Right lobe of liver (tissue), 6 donors: ENCODE data around the gene CDH23. TPM values are rescaled to one million over a fixed set of nuclear protein-coding genes. Genes with fewer than 3 reads are reported as not detected.

Experiments used
- ATAC-seq, 4 donors: fragments of 200-7000 bp; cut with Tn5 transposase; one replicate each; pipeline ENCODE4 v1.9.1; 2020; ENCODE audit warnings: mild to moderate bottlenecking in 4 of 4, moderate library complexity in 4 of 4
- DNase-seq, 3 donors: peaks; one replicate each; pipeline ENCODE4 v3.0.0-alpha.2; 2020
- H3K27ac ChIP-seq, 3 donors: fragments of 200-600 bp; one replicate each; pipeline ENCODE4 v1.8.0; 2022
- H3K27me3 ChIP-seq, 2 donors: fragments of 200-600 bp; one replicate each; pipeline ENCODE4 v1.8.0; 2022
- H3K36me3 ChIP-seq, 4 donors: fragments of 200-600 bp; sonication (generic) in 1 of 4; one replicate each; pipeline versions ENCODE4 v1.5.1 to v1.8.0; 2017 to 2022; ENCODE audit warnings: control low read depth in 1 of 4
- H3K4me1 ChIP-seq, 4 donors: fragments of 200-600 bp; sonication (generic) in 1 of 4; one replicate each; pipeline versions ENCODE4 v1.5.1 to v1.8.0; 2017 to 2022; ENCODE audit warnings: control low read depth in 1 of 4
- H3K4me3 ChIP-seq, 3 donors: fragments of 200-600 bp; one replicate each; pipeline ENCODE4 v1.8.0; 2022
- H3K9me3 ChIP-seq, 4 donors: fragments of 200-600 bp; sonication (generic) in 1 of 4; one replicate each; pipeline versions ENCODE4 v1.5.1 to v1.8.0; 2017 to 2022; ENCODE audit warnings: control low read depth in 1 of 4
- POLR2A ChIP-seq: fragments of 450-650 bp; IDR thresholded peaks from one replicate; pipeline ENCODE4 v1.6.1; 2017; ENCODE audit warnings: antibody characterized with exemption, mild to moderate bottlenecking
- WGBS: methylation state at CpG from one replicate; pipeline ENCODE4 v1.1.6; 2018; ENCODE audit warnings: low coverage, low lambda C conversion rate; ENCODE audit not compliant: insufficient coverage; ENCODE audit errors: missing lambda C conversion rate; 5-methylcytosine and 5-hydroxymethylcytosine counted together
- intact Hi-C, 2 donors: fragments of 100-400 bp; cut with DNase I; formaldehyde crosslinking; loops; one replicate each; pipeline versions ENCODE4 v1.11.2 to v1.14.1; 2022
- total RNA-seq, 6 experiments: library from RNA; depleted of rRNA in 2 of 6; stranded (reverse); fragments of >200 nt in 2 of 6; fragmentation: NEBNext Ultra II Directional in 3 of 6; extraction: Animal tissue kit (Norgen Biotek cat#: 25700) in 3 of 6; gene quantifications; one replicate each; pipeline versions ENCODE4 v1.1.0 to v1.2.4, GENCODE V29; 2016 to 2023
- TF ChIP-seq, protein P1 (sequence below), 4 donors: fragments of 200-600 bp in 3 of 4; fragments of 450-650 bp in 1 of 4; IDR thresholded peaks; one replicate each; pipeline versions ENCODE4 v1.5.1 to v1.8.0; 2016 to 2022; ENCODE audit warnings: antibody characterized with exemption in 4 of 4, mild to moderate bottlenecking in 2 of 4
- donor health status: DM: no; HTN: yes; CAD: no.
- donor health status: DM: no; HTN: no; CAD: no.
- donor health status: DM: no; HTN: no; CAD: no.
- donor health status: DM: no; HTN: yes; CAD: no.
- donor health status: DM: no; HTN: yes; CAD: no.

Gene CDH23
- total RNA-seq, 6 experiments from 2014 or later, result 3.3 to 19.7 (median 6.3) TPM

DNA sequence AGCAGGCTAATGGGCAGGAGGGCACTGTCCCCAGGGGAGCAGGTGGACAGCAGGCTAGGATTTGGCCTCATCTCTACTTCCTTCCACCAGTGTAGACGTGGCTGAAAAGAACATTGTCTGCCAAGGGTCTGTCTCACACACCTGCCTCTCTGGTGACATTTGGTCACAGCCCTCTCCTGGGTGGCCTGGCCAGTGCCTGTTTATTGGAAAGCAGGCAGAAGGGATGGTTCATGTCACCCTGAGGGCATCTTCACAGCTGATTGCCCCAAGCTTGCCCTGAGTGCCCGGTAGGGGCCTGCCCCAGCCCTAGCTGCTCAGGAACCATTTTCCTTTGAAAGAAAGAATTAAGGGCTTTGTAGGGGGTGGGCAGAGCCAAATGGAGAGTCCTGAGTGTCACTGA, 184.2 kb downstream of the CDH23 start:
- no peak for TF ChIP-seq POLR2A
- TF ChIP-seq, protein P1, sequence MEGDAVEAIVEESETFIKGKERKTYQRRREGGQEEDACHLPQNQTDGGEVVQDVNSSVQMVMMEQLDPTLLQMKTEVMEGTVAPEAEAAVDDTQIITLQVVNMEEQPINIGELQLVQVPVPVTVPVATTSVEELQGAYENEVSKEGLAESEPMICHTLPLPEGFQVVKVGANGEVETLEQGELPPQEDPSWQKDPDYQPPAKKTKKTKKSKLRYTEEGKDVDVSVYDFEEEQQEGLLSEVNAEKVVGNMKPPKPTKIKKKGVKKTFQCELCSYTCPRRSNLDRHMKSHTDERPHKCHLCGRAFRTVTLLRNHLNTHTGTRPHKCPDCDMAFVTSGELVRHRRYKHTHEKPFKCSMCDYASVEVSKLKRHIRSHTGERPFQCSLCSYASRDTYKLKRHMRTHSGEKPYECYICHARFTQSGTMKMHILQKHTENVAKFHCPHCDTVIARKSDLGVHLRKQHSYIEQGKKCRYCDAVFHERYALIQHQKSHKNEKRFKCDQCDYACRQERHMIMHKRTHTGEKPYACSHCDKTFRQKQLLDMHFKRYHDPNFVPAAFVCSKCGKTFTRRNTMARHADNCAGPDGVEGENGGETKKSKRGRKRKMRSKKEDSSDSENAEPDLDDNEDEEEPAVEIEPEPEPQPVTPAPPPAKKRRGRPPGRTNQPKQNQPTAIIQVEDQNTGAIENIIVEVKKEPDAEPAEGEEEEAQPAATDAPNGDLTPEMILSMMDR (IDR thresholded peaks at IDR 0.05), result no peak
- Histone ChIP-seq H3K9me3 (no peaks in the 10 kb centered on the region), H3K27ac (no peak overlapping the region), H3K27me3 (no peaks in the 10 kb centered on the region), H3K4me1 (peaks cover 0 to 15% (median under 1%) of the 10 kb centered on the region in 4 donors), H3K4me3 (no peak overlapping the region), H3K36me3 (no peaks in the 10 kb centered on the region)
- intact Hi-C loops, result no loop called here
- DNase-seq, result no peak
- no CpG with 5 or more reads among the region's 2 CpGs for WGBS
- no peak for ATAC-seq

DNA sequence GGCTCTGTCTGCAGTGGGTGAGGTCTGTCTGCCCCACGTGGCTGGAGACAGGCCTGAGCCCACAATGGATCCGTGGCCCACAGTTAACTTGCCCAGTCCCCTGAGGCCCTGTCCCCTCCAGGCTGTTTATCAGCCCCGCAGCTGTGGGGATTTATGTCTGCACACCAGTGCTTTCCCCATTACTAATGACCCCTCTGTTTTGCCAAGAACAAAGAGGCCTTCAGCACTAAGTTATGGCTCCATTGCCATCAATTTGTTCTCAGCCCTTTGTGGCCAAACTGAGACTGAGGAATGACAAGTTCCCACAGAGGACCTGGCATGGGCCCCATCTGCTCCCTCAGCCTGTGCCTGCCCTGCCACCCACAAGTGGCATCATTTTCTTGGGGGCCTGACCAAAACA, 184.7 kb downstream of the CDH23 start:
- Histone ChIP-seq H3K4me1 (peaks cover 0 to 13% (median 0%) of the 10 kb centered on the region in 4 donors), H3K36me3 (no peaks in the 10 kb centered on the region), H3K4me3 (no peak overlapping the region), H3K27me3 (no peaks in the 10 kb centered on the region), H3K9me3 (no peaks in the 10 kb centered on the region), H3K27ac (no peak overlapping the region)
- DNase-seq (peak in 1 of 3 donors; percentile 6), ATAC-seq (no peak)
- intact Hi-C loops, result no loop called here
- WGBS, result no CpG with 5 or more reads among the region's 3 CpGs
- TF ChIP-seq, protein P1 (IDR thresholded peaks at IDR 0.05), result no peak
- TF ChIP-seq POLR2A, result no peak

DNA sequence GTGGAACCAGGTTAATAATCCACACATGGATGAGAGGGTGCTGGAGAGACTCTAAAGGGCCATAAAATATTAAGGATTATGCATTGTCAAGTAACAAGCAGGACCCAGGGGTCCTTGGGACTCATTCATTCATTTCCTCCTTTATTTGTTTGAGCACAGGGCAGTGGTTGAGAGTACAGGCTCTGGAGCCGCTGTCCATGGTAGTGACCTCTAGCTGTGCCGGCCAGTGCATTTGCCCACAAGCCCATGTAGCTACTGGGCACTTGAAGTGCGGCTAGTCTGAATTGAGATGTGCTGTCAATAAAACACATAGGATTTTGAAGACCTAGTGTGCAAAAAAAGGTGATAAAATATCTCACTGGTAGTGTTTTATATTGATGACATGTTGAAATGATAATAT, 185.3 kb downstream of the CDH23 start:
- peak in 3 of 4 donors; percentile 40 to 69 (median 52) for ATAC-seq
- peak in 1 of 3 donors; percentile 43 for DNase-seq

DNA sequence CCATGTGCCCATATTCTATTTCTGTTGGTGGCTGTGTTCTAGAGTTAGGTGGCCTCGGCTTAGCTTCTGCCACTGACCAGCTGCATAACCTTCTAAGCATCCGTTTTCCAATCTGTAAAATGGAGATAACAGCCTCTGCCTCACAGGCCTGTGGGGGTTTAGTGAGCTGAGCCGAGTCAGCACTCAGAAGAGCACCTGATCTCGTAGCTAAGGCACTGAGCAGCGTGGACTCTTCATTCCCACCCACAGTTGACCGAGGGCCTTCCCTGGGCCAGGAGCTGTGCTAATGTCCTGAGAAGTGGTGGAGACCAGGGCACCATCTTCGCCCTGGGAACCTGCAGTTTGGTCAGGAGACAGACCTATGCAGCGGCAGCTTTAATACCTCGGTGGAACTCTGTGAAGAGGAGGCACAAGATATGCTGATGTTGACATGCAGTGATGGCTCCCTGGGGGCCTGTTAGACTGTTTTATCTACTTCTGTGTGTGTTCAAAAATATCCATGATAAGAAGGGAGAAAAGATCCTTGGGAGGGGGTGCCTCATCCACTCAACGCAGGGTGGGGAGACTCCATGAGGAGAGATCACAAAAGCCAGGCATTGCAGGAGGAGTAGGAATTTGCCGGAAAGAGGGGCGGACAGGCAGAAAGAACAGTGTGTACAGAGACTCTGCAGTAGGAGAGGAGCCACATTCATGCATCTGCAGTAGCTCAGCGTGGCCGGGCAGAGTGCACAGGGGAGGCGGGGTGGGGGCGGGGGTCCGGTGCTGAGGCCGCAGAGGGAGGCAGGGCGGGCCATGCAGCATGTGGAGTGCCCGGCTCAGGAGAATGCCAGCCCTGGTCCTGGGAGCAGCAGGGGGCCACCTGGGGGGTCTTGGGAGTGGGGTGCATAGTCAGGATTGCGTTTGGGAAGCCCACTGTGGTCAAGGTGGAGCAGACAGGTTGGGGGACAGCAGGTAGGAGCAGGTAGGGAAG, 186.1 kb downstream of the CDH23 start:
- no peaks in the 10 kb centered on the region for H3K9me3 ChIP-seq
- intact Hi-C loops, result no loop called here
- ATAC-seq (no peak), DNase-seq (no peak)
- 65% methylated on average over 13 of the region's 21 CpGs for WGBS
- H3K4me1 ChIP-seq, result peaks cover 0 to 13% (median 0%) of the 10 kb centered on the region in 4 donors
- no peak overlapping the region for H3K4me3 ChIP-seq
- H3K36me3 ChIP-seq, result no peaks in the 10 kb centered on the region
- H3K27ac ChIP-seq, result no peak overlapping the region
- no peak for TF ChIP-seq POLR2A
- TF ChIP-seq, protein P1 (IDR thresholded peaks at IDR 0.05), result no peak
- H3K27me3 ChIP-seq, result no peaks in the 10 kb centered on the region

More for the DNA sequence above, 185.3 kb downstream of the CDH23 start:
- H3K4me1 ChIP-seq, result peaks cover 0 to 13% (median 0%) of the 10 kb centered on the region in 4 donors
- H3K4me3 ChIP-seq, result no peak overlapping the region
- H3K36me3 ChIP-seq, result no peaks in the 10 kb centered on the region
- H3K27me3 ChIP-seq, result no peaks in the 10 kb centered on the region
- intact Hi-C loops, result no loop called here
- TF ChIP-seq, protein P1 (IDR thresholded peaks at IDR 0.05), result no peak
- TF ChIP-seq POLR2A, result no peak
- whole genome bisulfite sequencing, result 48% methylated on average over 3 of the region's 3 CpGs
- no peaks in the 10 kb centered on the region for H3K9me3 ChIP-seq
- no peak overlapping the region for H3K27ac ChIP-seq
